Measurements from ENCODE around the gene IGSF9.
"Not testable (repeated sequence)": the region's sequence is repeated elsewhere in the genome, so short reads cannot be mapped to it uniquely, and the experiment has no call there.

IGSF9 gene

GRCh38 chr1:159914252-159915018, 31.0 kb downstream of the IGSF9 start:
- TF ChIP-seq SPI1 (IDR thresholded peaks at IDR 0.05; ENCODE audit: low read depth, low read length) (no peak), POLR2AphosphoS5 (IDR thresholded peaks at IDR 0.05; ENCODE audit: low read depth, low read length) (no peak), TAF1 (IDR thresholded peaks at IDR 0.05; ENCODE audit: low read depth, low read length) (no peak), POU2F2 (IDR thresholded peaks at IDR 0.05; ENCODE audit: low read depth, low read length) (no peak), PAX5 (IDR thresholded peaks at IDR 0.05; ENCODE audit: insufficient read depth, low read length, severe bottlenecking) (no peak), POLR2A (IDR thresholded peaks at IDR 0.05; ENCODE audit: low read depth, low read length) (no peak)
- DNase-seq (ENCODE audit: insufficient read length, low spot score) (no peak), FAIRE-seq (no peak)

GRCh38 chr1:159913451-159914192, 31.8 kb downstream of the IGSF9 start:
- peak; percentile 52; the same call in 1 of the 2 replicates for TF ChIP-seq POLR2A (IDR thresholded peaks at IDR 0.05; ENCODE audit: low read depth, low read length)
- TF ChIP-seq TAF1 (IDR thresholded peaks at IDR 0.05; ENCODE audit: low read depth, low read length) = no peak
- TF ChIP-seq SPI1 (IDR thresholded peaks at IDR 0.05; ENCODE audit: low read depth, low read length) = no peak
- TF ChIP-seq POU2F2 (IDR thresholded peaks at IDR 0.05; ENCODE audit: low read depth, low read length) = no peak
- peak; percentile 67 for TF ChIP-seq POLR2AphosphoS5 (IDR thresholded peaks at IDR 0.05; ENCODE audit: low read depth, low read length)
- no peak for TF ChIP-seq PAX5 (IDR thresholded peaks at IDR 0.05; ENCODE audit: insufficient read depth, low read length, severe bottlenecking)
- DNase-seq (ENCODE audit: insufficient read length, low spot score) (no peak), FAIRE-seq (no peak)

- FAIRE-seq (peak; percentile 57), DNase-seq (ENCODE audit: insufficient read length, low spot score) (no peak)
- TF ChIP-seq PAX5 (IDR thresholded peaks at IDR 0.05; ENCODE audit: insufficient read depth, low read length, severe bottlenecking) (no peak), POLR2AphosphoS5 (IDR thresholded peaks at IDR 0.05; ENCODE audit: low read depth, low read length) (no peak), TAF1 (IDR thresholded peaks at IDR 0.05; ENCODE audit: low read depth, low read length) (no peak), POU2F2 (IDR thresholded peaks at IDR 0.05; ENCODE audit: low read depth, low read length) (no peak), SPI1 (IDR thresholded peaks at IDR 0.05; ENCODE audit: low read depth, low read length) (no peak), POLR2A (IDR thresholded peaks at IDR 0.05; ENCODE audit: low read depth, low read length) (no peak)
Observed at GRCh38 chr1:159911326-159912070, 33.9 kb downstream of the IGSF9 start.

GRCh38 chr1:159908031-159908940, 37.1 kb downstream of the IGSF9 start:
- no peak for FAIRE-seq
- no peak for TF ChIP-seq POU2F2 (IDR thresholded peaks at IDR 0.05; ENCODE audit: low read depth, low read length)
- TF ChIP-seq PAX5 (IDR thresholded peaks at IDR 0.05; ENCODE audit: insufficient read depth, low read length, severe bottlenecking) = no peak
- no peak for TF ChIP-seq SPI1 (IDR thresholded peaks at IDR 0.05; ENCODE audit: low read depth, low read length)
- TF ChIP-seq POLR2AphosphoS5 (IDR thresholded peaks at IDR 0.05; ENCODE audit: low read depth, low read length) = no peak
- no peak for TF ChIP-seq POLR2A (IDR thresholded peaks at IDR 0.05; ENCODE audit: low read depth, low read length)
- TF ChIP-seq TAF1 (IDR thresholded peaks at IDR 0.05; ENCODE audit: low read depth, low read length) = no peak
- DNase-seq (ENCODE audit: insufficient read length, low spot score) = no peak

- no peak for FAIRE-seq
- no peak for DNase-seq (ENCODE audit: insufficient read length, low spot score)
- no peak for TF ChIP-seq POLR2AphosphoS5 (IDR thresholded peaks at IDR 0.05; ENCODE audit: low read depth, low read length)
- TF ChIP-seq POLR2A (IDR thresholded peaks at IDR 0.05; ENCODE audit: low read depth, low read length) = no peak
- TF ChIP-seq PAX5 (IDR thresholded peaks at IDR 0.05; ENCODE audit: insufficient read depth, low read length, severe bottlenecking) = no peak
- no peak for TF ChIP-seq POU2F2 (IDR thresholded peaks at IDR 0.05; ENCODE audit: low read depth, low read length)
- TF ChIP-seq SPI1 (IDR thresholded peaks at IDR 0.05; ENCODE audit: low read depth, low read length) = no peak
- TF ChIP-seq TAF1 (IDR thresholded peaks at IDR 0.05; ENCODE audit: low read depth, low read length) = no peak
Observed at GRCh38 chr1:159906960-159907359, 38.5 kb downstream of the IGSF9 start.

- not testable (repeated sequence) for FAIRE-seq; DNase-seq (ENCODE audit: insufficient read length, low spot score)
Observed at GRCh38 chr1:159904036-159904435, 41.4 kb downstream of the IGSF9 start.

GRCh38 chr1:159902541-159902940, 42.9 kb downstream of the IGSF9 start:
- DNase-seq (ENCODE audit: insufficient read length, low spot score) = no peak
- no peak for FAIRE-seq

GRCh38 chr1:159900755-159901360, 44.6 kb downstream of the IGSF9 start:
- FAIRE-seq (no peak), DNase-seq (ENCODE audit: insufficient read length, low spot score) (no peak)
- TF ChIP-seq PAX5 (IDR thresholded peaks at IDR 0.05; ENCODE audit: insufficient read depth, low read length, severe bottlenecking) (no peak), POU2F2 (IDR thresholded peaks at IDR 0.05; ENCODE audit: low read depth, low read length) (no peak), POLR2A (IDR thresholded peaks at IDR 0.05; ENCODE audit: low read depth, low read length) (no peak), SPI1 (IDR thresholded peaks at IDR 0.05; ENCODE audit: low read depth, low read length) (no peak), POLR2AphosphoS5 (IDR thresholded peaks at IDR 0.05; ENCODE audit: low read depth, low read length) (no peak), TAF1 (IDR thresholded peaks at IDR 0.05; ENCODE audit: low read depth, low read length) (no peak)

More at GRCh38 chr1:159902541-159902940, 42.9 kb downstream of the IGSF9 start:
- TF ChIP-seq POU2F2 (IDR thresholded peaks at IDR 0.05; ENCODE audit: low read depth, low read length) (no peak), TAF1 (IDR thresholded peaks at IDR 0.05; ENCODE audit: low read depth, low read length) (no peak), POLR2A (IDR thresholded peaks at IDR 0.05; ENCODE audit: low read depth, low read length) (no peak), POLR2AphosphoS5 (IDR thresholded peaks at IDR 0.05; ENCODE audit: low read depth, low read length) (no peak), SPI1 (IDR thresholded peaks at IDR 0.05; ENCODE audit: low read depth, low read length) (no peak), PAX5 (IDR thresholded peaks at IDR 0.05; ENCODE audit: insufficient read depth, low read length, severe bottlenecking) (no peak)
